ENCODE measurements around the gene MITD1. TPM values are rescaled to one million over a fixed set of nuclear protein-coding genes. Genes with fewer than 3 reads are reported as not detected.

Gene MITD1
- total and polyA plus RNA-seq, 2 of the 13 experiments (the other 11 are each of a cell fraction or from before 2014, with no cell fraction given) = 17.8 to 43.7 TPM

DNA sequence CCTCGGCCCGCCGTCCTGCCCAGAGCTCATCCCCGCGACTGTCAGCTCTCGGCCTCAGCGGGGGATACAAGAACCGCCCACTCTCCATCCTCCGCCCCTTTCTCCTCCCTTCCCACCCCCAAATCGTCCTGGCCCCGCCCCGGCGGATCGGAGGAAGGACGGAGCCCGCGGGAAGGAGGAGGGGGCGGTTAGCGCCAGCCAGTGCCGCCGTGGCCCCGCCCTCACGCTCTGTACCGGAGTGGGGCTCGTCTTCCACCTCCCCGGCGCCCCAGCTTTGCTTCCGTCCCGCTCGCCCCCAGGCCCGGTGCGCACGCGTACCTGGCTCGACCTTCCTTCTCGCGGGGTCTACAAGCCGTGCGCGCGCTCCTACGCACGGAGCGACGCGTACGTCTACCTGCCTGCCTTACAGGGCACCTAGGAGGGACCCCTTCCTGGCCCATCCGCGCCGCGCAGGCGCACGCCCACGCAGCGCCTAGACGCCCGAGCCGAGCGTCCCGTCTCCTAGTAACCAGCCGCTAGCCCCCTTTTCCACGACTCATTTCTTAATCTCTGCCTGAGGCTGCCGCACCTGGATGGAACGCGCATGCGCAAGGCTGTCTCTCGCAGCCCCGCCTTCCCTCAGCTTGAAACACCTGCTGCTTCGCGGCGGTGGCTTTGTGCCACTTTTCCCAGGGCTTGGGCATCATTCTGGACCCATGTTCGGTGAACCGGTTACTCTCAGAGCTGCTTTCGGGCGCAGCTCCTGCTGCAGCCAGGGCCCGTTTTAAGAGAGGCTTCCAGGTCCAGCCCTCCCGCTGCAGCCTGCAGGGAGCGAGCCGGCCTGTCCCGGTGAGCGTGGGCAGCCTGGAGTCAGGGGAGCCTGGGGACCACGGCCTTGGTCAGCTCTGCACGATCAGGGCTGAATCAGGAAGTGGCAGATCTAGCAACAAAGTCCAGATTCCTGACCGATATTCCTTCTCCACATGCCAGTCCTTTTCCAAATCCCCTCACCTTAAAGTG lies 39.4 kb downstream of the MITD1 start, which contains the start of gene C2orf15 (continued):
- TF ChIP-seq TBL1XR1 (IDR thresholded peaks at IDR 0.05; ENCODE audit: borderline replicate concordance, low read length, partially characterized antibody) = peak; percentile 20
- TF ChIP-seq, protein P1, sequence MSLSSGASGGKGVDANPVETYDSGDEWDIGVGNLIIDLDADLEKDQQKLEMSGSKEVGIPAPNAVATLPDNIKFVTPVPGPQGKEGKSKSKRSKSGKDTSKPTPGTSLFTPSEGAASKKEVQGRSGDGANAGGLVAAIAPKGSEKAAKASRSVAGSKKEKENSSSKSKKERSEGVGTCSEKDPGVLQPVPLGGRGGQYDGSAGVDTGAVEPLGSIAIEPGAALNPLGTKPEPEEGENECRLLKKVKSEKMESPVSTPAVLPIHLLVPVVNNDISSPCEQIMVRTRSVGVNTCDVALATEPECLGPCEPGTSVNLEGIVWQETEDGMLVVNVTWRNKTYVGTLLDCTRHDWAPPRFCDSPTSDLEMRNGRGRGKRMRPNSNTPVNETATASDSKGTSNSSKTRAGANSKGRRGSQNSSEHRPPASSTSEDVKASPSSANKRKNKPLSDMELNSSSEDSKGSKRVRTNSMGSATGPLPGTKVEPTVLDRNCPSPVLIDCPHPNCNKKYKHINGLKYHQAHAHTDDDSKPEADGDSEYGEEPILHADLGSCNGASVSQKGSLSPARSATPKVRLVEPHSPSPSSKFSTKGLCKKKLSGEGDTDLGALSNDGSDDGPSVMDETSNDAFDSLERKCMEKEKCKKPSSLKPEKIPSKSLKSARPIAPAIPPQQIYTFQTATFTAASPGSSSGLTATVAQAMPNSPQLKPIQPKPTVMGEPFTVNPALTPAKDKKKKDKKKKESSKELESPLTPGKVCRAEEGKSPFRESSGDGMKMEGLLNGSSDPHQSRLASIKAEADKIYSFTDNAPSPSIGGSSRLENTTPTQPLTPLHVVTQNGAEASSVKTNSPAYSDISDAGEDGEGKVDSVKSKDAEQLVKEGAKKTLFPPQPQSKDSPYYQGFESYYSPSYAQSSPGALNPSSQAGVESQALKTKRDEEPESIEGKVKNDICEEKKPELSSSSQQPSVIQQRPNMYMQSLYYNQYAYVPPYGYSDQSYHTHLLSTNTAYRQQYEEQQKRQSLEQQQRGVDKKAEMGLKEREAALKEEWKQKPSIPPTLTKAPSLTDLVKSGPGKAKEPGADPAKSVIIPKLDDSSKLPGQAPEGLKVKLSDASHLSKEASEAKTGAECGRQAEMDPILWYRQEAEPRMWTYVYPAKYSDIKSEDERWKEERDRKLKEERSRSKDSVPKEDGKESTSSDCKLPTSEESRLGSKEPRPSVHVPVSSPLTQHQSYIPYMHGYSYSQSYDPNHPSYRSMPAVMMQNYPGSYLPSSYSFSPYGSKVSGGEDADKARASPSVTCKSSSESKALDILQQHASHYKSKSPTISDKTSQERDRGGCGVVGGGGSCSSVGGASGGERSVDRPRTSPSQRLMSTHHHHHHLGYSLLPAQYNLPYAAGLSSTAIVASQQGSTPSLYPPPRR (CRISPR knock-in tag; IDR thresholded peaks at IDR 0.05; ENCODE audit: borderline replicate concordance) = peak; percentile 5; the same call in 1 of the 2 replicates
- peak; percentile 79; the same call in 1 of the 2 replicates for TF ChIP-seq HOXD1 (CRISPR knock-in tag; IDR thresholded peaks at IDR 0.05)
- TF ChIP-seq PHF20 (CRISPR knock-in tag; IDR thresholded peaks at IDR 0.05) = peak; percentile 69
- no peak for TF ChIP-seq ZNF816 (CRISPR knock-in tag; IDR thresholded peaks at IDR 0.05; ENCODE audit: borderline replicate concordance)
- TF ChIP-seq NCOA1 (CRISPR knock-in tag; IDR thresholded peaks at IDR 0.05) = peak; percentile 94; the same call in 1 of the 2 replicates
- peak; percentile 13; the same call in 1 of the 2 replicates for TF ChIP-seq NR2F2 (IDR thresholded peaks at IDR 0.05; ENCODE audit: borderline replicate concordance, low read depth)
- TF ChIP-seq, protein P2, sequence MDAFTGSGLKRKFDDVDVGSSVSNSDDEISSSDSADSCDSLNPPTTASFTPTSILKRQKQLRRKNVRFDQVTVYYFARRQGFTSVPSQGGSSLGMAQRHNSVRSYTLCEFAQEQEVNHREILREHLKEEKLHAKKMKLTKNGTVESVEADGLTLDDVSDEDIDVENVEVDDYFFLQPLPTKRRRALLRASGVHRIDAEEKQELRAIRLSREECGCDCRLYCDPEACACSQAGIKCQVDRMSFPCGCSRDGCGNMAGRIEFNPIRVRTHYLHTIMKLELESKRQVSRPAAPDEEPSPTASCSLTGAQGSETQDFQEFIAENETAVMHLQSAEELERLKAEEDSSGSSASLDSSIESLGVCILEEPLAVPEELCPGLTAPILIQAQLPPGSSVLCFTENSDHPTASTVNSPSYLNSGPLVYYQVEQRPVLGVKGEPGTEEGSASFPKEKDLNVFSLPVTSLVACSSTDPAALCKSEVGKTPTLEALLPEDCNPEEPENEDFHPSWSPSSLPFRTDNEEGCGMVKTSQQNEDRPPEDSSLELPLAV (CRISPR knock-in tag; conservative IDR thresholded peaks at IDR 0.05; ENCODE audit: low read depth) = no peak; the same call in 1 of the 2 replicates
- TF ChIP-seq IKZF1 (IDR thresholded peaks at IDR 0.05) = no peak
- TF ChIP-seq, protein P3, sequence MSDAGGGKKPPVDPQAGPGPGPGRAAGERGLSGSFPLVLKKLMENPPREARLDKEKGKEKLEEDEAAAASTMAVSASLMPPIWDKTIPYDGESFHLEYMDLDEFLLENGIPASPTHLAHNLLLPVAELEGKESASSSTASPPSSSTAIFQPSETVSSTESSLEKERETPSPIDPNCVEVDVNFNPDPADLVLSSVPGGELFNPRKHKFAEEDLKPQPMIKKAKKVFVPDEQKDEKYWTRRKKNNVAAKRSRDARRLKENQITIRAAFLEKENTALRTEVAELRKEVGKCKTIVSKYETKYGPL (CRISPR knock-in tag; IDR thresholded peaks at IDR 0.05) = no peak
- 0 out of 2 replicates have a peak, but pooled peaks have one; percentile 50 for TF ChIP-seq IRX3 (CRISPR knock-in tag; IDR thresholded peaks at IDR 0.05; ENCODE audit: borderline replicate concordance, low read depth)
- TF ChIP-seq SMYD3 (CRISPR knock-in tag; IDR thresholded peaks at IDR 0.05) = 0 out of 2 replicates have a peak, but pooled peaks have one; percentile 71
- TF ChIP-seq SRSF4 (IDR thresholded peaks at IDR 0.05; ENCODE audit: low read depth, low read length, poor library complexity, severe bottlenecking) = no peak
- TF ChIP-seq ZNF572 (CRISPR knock-in tag; IDR thresholded peaks at IDR 0.05) = peak; percentile 92
- TF ChIP-seq, protein P4, sequence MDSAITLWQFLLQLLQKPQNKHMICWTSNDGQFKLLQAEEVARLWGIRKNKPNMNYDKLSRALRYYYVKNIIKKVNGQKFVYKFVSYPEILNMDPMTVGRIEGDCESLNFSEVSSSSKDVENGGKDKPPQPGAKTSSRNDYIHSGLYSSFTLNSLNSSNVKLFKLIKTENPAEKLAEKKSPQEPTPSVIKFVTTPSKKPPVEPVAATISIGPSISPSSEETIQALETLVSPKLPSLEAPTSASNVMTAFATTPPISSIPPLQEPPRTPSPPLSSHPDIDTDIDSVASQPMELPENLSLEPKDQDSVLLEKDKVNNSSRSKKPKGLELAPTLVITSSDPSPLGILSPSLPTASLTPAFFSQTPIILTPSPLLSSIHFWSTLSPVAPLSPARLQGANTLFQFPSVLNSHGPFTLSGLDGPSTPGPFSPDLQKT (CRISPR knock-in tag; IDR thresholded peaks at IDR 0.05; ENCODE audit: borderline replicate concordance) = no peak
- TF ChIP-seq ZSCAN9 (CRISPR knock-in tag; IDR thresholded peaks at IDR 0.05; ENCODE audit: borderline replicate concordance) = peak; percentile 75
- no peak; the same call in 1 of the 2 replicates for TF ChIP-seq ZNF83 (CRISPR knock-in tag; IDR thresholded peaks at IDR 0.05; ENCODE audit: borderline replicate concordance)
- TF ChIP-seq KLF9 (CRISPR knock-in tag; IDR thresholded peaks at IDR 0.05; ENCODE audit: low read depth) = no peak; the same call in 1 of the 2 replicates
- peak; percentile 97 for TF ChIP-seq HOXA5 (CRISPR knock-in tag; IDR thresholded peaks at IDR 0.05)
- TF ChIP-seq TMF1 (CRISPR knock-in tag; IDR thresholded peaks at IDR 0.05; ENCODE audit: low read depth) = peak; percentile 43

Measured in HepG2 (cell line).